NCI-H460 (cell line): ENCODE measurements around the gene GDF10. TPM values are rescaled to one million over a fixed set of nuclear protein-coding genes. Genes with fewer than 3 reads are reported as not detected.

Experiments
- DNase-seq: peaks from one replicate; pipeline ENCODE4 v3.0.0-alpha.2; 2016; ENCODE audit warnings: low read depth; ENCODE audit errors: extremely low read depth
- polyA plus RNA-seq: library from polyadenylated mRNA; depleted of rRNA; stranded (reverse); fragments of >200 nt; gene quantifications from 2 replicates; pipeline ENCODE4 v1.2.3, GENCODE V29; 2014; cell fraction: nucleus; rRNA removed
- total RNA-seq: library from RNA; depleted of rRNA; stranded (reverse); fragments of >200 nt; shearing (Covaris generic); gene quantifications from 2 replicates; pipeline ENCODE4 v1.2.3, GENCODE V29; 2014; rRNA removed

GDF10 gene, protein sequence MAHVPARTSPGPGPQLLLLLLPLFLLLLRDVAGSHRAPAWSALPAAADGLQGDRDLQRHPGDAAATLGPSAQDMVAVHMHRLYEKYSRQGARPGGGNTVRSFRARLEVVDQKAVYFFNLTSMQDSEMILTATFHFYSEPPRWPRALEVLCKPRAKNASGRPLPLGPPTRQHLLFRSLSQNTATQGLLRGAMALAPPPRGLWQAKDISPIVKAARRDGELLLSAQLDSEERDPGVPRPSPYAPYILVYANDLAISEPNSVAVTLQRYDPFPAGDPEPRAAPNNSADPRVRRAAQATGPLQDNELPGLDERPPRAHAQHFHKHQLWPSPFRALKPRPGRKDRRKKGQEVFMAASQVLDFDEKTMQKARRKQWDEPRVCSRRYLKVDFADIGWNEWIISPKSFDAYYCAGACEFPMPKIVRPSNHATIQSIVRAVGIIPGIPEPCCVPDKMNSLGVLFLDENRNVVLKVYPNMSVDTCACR
- total RNA-seq, result not detected in 2 replicates
- not detected in 2 replicates for polyA plus RNA-seq

DNA sequence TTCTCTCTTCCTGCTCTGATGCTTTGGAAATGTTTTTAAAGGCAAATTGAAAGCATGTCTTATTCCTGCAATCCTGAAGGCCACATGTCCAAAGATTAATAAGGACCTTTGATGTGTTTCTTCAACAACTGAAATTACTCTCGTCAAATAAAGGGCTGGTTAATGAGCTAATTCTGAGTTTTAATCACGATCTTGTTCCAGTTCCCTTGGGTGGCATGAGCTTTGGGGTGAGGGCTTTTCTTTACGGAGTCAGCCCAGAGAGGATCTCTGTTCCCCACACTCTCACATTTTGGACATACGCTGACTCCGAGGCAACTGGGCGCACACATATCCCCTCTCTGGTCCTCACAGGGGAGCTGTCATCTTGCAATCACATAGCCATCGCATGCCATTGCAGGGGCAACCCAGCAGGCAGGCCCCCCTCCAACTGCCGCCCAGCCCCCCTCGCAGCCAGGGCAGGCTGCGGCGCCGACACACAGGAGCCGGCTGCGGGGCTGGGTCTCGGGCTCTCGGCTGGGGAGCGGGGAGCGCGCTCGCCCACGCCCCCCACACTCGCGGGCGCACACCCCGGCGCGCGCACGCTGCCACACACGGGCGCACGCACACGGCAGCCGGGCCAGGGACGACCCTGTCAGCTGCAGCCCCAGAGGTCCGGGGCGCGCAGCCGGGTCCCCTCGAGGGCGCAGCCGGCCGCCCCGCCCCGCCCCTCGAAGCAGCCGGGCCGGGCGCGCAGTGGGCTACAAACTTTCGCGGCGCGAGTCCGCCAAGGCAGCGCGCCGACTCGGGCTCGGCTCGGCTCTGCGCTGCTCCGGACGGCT is at the start of gene GDF10:
Gene GDF10, plus strand, starts transcription at position 587 of the 818 bp plus-strand sequence. CDS start 455 bp downstream, outside the sequence.
- DNase-seq, result no peak

DNA sequence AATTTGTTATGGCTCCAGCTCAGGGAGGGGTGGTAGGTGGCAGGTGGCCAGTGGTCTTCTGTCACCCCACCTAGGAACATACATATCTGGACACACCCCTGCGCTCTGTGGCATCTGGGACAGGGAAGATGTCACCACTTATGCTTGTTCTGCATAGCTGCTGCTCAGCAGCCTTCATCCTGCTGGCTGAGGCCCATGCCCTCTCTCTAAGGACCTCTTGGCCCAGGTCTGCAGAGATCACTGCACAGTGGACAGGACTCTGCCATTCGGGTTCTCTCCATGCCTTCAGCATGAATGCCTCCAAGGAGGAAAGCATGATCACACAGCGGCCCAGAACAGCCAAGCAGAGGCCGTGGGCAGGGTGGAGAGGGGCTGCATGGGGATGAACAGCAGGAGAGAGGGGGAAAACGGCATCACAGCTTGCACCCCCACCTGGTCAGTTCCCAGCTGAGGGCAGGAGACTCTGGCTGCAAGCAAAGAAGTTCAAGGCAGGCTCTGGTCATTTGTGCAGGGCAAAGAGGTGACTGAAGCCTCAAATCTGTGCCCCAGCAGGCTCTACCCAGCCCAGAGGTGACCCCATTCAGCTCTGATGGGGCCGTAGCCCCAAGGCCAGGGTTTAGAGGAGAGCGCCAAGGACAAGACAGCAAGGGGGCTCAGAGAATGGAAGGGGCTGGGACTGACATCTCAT is 47.8 kb upstream of the GDF10 start:
- DNase-seq, result no peak

DNA sequence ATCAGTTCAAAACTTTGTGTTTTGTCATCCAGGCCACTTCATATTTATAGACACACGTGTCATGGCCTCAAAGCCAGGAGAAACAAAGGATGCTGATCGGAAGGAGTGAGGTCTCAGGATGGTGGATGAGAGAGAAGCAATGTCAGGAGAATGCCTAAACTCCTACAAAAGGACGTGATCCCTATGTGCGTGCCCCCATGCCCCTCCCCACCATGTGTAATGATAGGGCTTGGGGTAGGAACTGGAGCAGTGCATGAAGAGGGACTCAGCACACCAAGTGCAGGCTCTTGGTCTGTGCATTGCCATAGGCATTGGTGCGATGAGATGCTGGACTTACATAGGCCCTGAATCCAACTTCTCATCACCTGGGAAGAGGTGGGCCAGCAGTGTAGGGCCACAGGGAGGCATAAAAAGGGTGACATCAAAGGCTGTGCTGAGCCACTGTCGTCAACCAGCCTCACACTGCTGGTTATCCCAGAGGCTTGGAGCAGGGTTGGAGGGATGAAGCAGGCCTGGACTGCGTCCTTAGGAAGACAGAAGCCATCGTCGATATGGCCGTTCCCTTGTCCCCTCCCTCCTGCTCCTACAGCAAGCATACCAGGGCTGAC is 46.9 kb upstream of the GDF10 start:
- no peak for DNase-seq

DNA sequence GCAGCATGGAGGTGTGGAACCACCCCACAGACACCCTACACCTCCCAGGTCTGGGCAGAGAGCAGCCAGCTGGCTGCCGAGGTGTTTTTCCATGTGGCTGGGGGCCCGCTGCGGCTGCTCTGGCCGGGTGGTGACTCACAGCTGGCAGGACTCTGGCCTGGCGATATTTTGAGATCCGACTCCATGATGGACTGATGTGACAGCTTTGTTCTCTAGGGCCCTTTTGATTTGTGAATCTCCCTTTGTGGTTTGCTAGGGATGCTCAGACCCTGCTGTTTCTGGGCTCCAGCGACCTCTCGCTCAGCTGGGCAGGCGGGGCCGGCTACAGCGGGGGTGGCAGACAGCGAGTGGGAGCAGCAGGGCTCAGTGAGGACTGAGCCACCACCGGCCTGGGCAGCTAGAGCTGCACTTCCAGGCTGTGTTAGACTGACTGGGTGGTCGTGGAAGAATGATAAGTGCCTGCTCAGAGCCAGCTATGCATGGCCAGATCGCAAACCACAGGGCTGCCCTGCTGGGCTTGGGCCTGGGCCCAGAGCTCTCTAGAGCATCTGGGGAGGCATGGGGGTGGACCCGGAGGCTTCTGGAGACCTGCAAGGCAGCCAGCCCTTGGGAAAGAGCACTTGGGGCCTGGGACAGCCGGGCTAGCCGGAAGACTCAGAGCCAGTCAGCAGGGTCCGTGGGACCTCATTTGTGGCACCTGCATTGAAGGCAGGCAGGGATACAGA is 46.2 kb upstream of the GDF10 start:
- DNase-seq, result no peak

DNA sequence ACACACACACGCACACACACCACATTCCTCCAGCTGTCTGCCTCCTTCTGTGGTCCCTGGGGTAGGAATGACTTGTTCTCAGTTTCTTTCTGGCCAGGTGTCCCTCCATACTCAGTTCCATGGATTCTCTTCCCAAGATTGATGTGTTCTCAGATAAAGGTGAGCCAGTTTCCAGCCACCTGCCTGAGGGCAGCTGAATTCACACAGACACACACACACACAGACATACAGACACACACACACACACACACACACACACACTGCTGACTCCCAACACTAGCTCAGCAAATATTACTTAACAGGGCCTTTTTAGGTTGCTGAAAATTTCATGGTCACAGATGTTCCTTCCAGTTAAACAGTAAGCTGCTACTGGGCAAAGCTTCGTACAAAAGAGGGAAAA is 45.4 kb upstream of the GDF10 start:
- no peak for DNase-seq

DNA sequence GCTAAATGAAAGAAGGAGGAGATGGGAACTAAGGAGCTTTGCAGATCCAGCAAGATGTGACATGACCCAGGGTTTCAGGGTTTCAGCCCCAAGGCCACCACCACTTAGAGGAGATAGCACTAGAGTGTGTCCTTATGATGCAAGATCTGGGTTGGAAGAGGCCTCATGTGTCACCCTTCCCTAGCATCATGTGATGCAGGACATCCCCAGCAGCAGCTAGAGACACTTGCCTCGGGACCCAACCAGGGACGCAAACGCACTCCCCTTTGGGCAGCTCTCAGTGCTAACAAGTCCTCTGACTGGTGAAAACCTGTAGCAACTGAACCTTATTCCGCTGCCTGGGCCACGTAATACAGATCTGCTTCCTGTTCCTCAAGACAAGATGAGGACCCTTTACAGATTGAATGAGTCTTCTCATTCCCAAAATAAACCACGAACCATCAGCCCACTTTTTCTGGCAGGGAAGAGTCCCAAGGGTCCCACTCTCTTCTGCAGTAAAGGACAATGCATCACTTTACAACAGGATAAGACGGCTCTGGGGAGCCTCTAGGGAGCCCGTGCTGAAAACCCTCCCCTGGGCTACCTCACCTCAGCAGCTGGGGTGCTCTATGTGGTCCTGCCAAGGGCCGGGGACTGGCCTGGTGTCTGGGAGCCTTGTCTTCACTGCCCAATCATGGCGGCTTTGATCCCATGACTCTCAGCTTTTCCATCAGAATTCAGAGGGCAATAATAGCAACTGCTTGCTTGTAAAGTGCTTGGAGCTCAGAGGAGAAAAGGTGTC is 44.8 kb upstream of the GDF10 start:
- no peak for DNase-seq

DNA sequence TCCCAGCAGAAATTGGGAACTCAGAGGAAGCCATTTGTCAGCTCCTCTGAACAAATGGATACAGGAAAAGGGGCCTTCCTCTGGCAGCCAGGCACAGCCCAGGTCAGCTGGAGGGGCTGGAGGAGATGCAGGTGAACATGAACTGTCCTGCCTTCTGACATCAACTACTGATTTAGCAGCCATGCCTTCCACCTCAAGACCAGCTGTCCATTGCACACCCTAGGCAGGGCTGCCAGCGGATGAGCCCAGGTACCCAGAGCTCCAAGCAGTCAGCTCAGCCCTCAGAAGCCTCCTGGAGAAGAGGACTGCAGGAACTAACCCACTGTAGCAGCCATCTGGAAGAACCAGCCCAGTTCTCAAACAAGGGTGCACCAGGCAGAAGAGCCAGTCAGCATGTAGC is 44.1 kb upstream of the GDF10 start:
- DNase-seq, result no peak

DNA sequence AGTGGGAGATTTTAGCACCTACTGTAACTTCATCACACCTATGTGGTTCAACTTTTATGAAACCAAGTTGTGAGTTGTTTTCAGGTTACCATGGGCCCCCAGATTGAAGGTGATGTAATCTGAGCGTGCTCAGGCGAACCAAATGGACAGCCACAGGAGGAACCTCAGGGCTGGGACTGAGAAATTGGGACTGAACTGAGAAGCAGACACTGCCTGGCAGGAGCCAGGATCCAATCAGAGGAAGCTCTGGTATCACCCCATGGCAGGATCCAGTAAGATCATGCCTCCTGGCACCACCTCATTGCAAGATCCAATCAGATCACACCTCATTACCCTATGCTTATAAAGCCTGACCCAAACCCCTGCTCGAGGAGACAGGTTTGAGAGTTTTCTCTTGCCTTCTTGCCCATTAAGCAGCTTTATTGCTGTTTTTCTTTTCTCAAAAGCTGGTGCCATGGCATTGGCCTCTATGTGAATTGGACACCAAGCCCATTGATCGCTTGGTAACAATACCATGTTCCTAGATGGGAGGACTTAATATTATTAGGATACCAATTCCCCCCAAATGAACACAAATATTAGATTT is 43.2 kb upstream of the GDF10 start:
- DNase-seq, result no peak

DNA sequence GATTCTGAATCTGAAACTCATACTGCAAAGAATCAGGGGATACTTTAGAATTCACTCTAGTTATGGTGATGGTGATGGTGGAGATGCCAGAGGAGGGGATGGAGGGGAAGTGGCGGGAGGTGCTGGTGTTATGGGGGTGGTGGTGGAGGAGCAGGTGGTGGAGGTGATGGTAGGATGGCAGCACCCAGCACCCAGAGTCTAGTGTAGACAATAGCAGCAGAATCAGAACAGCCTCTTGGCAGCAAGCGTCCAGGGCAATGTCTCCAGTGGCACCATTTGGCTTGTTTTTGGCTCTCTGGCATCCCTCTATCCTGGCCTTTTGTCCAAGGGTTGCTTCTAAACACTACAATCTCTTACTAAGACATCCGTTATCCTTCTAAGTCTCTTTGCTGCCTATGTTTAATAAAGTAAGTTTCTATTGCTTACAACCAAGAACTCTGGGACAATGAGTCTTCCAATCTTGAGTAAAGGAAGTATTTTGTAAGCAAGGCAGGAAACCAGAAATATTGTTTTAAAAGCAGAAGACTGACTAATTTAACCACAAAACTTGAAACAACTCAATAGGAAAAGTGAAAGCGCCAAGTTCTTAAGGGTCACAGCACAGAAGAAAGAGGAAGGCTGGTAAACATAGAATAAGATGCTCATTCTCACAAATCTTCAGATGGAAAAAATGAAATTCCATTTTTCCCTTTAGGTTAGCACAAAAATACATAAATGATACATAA is 42.4 kb upstream of the GDF10 start:
- no peak for DNase-seq

DNA sequence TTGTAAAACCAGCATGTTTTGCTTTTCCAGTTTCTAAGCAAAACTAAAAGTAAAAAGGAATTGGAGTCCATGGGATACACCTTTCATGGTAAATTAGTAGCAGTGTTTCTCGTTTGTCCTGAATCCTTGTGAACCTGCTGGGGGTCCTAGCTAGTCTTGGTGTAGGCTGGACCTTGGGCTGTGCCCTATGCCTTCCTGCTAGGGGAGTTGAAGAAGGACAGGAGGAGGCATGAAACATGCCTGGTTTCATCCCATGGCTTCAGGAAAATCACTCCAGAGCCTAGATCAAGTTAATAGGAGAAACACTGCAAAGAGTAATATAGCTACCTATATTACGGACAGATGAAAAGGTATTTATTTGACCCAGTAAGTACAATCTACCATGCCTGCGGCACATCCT is 41.1 kb upstream of the GDF10 start:
- no peak for DNase-seq

DNA sequence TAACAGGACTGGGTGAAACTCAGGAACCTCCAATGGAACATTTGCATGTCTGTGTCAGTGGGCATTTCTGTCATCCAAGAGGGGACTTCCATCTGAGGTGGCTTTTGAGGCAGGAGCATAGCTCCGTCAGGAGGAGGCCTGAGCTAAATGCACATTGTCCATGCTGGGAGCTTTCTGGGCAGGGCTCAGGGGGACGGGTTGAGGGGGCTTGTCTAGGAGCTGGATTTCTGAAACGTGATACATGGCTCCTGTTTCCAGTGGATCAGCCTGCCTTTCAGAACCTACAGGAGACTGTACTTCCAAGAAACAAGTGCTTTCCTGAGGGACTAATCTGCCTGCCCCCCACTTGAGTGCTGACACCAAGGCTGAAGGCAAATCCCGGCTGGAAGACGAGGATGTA is 40.5 kb upstream of the GDF10 start:
- no peak for DNase-seq

DNA sequence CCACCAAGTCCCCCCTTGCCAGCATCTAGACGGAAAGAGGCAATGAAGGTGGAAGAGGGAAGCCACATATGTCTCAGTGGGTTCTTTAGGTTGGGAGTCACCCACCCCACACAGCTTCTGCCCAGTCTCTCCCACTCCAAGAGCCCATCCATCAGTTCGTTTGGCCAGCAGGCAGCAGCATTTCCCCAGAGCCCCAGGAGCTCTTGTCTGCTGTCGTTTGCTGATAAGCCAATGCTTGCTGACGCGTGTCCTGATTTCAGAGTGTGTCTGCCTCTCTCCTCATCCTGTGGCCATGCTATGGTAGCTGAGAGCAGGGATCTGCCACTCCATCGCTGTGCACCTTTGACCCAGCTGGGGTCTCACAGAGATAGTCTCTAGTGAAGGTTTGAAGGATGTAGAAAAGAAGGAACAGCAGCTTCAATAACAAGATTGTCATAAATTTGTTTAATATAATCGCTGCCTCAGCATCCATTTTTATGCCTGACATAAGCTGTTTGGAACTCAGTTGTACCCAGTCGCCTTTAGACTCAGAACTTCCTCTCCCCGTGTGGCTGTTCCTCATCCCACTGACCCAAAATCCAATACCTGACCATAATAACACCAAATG is 39.4 kb upstream of the GDF10 start:
- no peak for DNase-seq

DNA sequence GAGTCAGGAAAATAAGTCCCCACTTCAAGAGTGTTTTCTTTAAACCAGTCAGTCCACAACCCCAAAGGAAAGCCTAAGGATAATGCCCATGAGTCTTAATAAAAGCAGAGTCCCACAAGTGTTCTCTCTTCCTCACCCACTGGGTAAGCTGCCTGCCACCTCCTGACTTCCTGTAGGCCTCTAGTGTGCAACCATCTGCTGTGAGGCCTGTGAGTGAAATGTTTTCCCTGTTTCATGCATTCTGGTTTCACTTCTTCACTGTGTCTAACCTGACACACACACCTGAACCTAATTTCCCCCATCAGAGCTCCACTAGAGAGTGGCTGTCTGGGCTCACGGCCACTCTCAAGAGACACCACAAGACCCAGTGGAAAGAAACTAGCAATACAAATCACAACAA is 38.9 kb upstream of the GDF10 start:
- no peak for DNase-seq

DNA sequence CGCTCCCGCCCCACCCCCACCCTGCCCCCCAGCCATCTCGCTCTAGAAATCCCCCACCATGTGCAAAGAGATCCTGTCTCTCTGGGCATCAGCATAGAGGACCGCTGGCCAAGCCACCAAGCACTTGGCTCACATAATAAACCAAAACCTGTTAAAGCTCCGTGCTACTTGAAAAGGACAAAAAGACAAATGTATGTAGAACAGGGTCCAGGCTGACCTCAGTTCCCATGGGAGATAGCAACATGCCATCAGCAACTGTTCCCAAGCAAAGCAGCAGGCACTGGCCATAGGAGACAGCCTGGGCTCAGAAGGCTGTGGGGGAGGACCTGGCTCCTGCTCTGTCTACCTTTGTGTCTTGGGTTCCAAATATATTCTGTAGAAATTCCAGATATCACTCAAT is 38.4 kb upstream of the GDF10 start:
- DNase-seq, result no peak

DNA sequence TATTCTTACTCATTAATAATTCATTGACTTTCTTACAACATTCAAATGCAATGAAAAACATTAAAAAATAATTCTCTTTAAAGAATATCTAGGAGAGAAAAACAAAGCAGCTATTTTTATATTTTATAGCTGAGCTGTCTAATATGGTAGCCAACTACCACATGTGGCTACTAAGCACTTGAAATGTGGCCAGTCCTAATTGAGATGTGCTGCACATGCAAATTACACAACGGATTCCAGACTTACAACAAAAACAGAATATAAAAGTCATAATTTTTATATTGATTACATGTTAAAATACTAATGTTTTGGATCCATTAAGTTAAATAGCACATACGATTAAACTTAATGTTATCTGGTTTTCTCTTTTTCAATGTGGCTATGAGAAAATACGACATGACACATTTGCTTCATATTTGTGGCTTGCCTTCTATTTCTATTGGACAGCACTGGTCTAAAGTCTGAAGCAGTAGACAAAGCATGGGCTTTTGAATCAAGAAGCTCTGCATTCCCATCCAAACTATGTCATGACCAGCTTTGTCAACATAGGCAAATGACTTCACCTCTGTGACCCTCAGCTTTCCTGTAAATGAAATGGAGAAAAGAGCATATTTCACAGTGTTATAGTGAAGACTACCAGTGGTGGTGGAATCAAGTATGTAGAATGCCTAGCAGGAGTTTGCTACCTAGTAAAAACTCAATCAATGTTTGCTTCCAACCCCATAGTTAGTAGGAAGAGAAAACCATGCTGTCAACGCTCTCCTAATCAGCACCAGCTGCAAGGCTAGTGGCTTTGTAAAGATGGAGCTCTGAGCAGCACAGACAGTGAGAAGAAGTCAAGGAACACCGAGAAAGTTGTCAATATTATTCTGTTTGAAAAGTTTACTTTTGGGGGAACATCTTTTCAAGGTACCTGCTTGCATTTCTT is 37.1 kb upstream of the GDF10 start:
- no peak for DNase-seq

DNA sequence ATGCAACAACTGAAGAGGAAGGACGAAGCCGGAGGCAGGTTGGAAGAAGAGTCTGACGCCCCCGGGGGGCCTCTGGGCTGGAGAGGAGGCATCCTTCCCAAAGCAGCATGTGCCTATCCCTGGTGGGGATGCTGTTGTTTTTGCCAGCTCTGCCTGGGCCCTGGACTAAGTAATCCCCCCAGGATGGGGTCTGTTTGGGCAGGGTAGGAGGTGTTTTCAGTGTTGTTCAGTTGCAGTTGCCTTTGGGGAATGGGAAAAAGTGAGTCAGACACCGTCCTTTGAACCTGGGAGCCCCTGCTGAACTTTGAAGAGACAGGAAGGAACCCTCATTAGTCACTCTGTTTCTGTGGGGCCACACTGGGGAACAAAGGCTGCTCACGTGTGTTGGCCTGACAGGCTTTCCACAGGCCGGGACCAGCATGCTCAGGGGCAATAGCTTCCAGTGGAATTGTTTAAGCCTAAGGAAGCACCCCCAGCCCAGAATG is 35.2 kb upstream of the GDF10 start:
- no peak for DNase-seq

DNA sequence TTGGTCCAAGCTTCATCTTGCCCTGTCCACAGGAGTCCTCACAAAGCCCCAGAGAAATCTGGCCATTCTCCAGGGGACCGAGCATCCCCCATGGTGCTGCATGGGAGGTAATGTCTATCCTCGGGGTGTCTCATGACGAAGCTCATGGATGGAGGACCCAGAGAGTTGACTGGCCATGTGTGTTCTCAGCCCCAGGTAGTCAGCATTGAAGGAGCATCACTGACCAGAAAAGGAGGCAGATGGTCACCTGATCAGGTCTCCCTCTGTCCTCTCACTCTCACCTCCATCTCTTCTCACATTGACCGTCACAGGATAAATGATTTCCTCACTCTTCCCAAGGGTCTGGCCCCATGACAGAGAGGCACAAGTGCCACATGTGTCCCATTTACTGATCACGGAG is 33.4 kb upstream of the GDF10 start:
- no peak for DNase-seq
